HEK293T (cell line): ENCODE measurements around the gene MYPOP.

Experiments
- CTCF ChIA-PET: fragments of 350-600 bp; formaldehyde crosslinking; extraction: SDS; loops from one replicate; lab custom pipeline; 2021; ENCODE audit warnings: antibody characterized with exemption, inconsistent platforms; lab: Yijun Ruan, JAX
- POLR2A ChIA-PET: fragments of 350-600 bp; formaldehyde crosslinking; extraction: SDS; loops from one replicate; lab custom pipeline; 2020; ENCODE audit warnings: antibody characterized with exemption, inconsistent platforms; lab: Yijun Ruan, JAX
- DNase-seq: peaks from one replicate; pipeline ENCODE4 v3.0.0; 2012; ENCODE audit warnings: mixed read lengths; ENCODE audit errors: extremely low spot score
- ARNT ChIP-seq: fragments of 450-650 bp; IDR thresholded peaks from 2 replicates; pipeline ENCODE4 v1.6.1; 2017; ENCODE audit warnings: mild to moderate bottlenecking
- CTBP1 ChIP-seq: fragments of 450-650 bp; IDR thresholded peaks from 2 replicates; pipeline ENCODE4 v1.6.1; 2016; ENCODE audit warnings: borderline replicate concordance
- ELF4 ChIP-seq: fragments of 450-650 bp; IDR thresholded peaks from 2 replicates; pipeline ENCODE4 v1.6.1; 2017; ENCODE audit warnings: antibody characterized with exemption
- FOXA1 ChIP-seq: fragments of 450-650 bp; IDR thresholded peaks from 2 replicates; pipeline ENCODE4 v1.6.1; 2016; ENCODE audit warnings: mild to moderate bottlenecking
- FOXK2 ChIP-seq: fragments of 450-650 bp; IDR thresholded peaks from 2 replicates; pipeline ENCODE4 v1.6.1; 2016; ENCODE audit warnings: mild to moderate bottlenecking
- FOXM1 ChIP-seq: fragments of 450-650 bp; IDR thresholded peaks from 2 replicates; pipeline ENCODE4 v1.6.1; 2017; ENCODE audit warnings: mild to moderate bottlenecking, borderline replicate concordance
- HDGF ChIP-seq: fragments of 450-650 bp; IDR thresholded peaks from 2 replicates; pipeline ENCODE4 v1.6.1; 2017; ENCODE audit warnings: antibody characterized with exemption, borderline replicate concordance
- LEF1 ChIP-seq: fragments of 450-650 bp; IDR thresholded peaks from 2 replicates; pipeline ENCODE4 v1.6.1; 2017; ENCODE audit warnings: mild to moderate bottlenecking, borderline replicate concordance
- NFRKB ChIP-seq: fragments of 450-650 bp; IDR thresholded peaks from 2 replicates; pipeline ENCODE4 v1.6.1; 2016; ENCODE audit warnings: mild to moderate bottlenecking, moderate library complexity
- SP1 ChIP-seq: fragments of 450-650 bp; IDR thresholded peaks from 2 replicates; pipeline ENCODE4 v1.6.1; 2017
- SUZ12 ChIP-seq: fragments of 450-650 bp; IDR thresholded peaks from 2 replicates; pipeline ENCODE4 v1.6.1; 2016; ENCODE audit warnings: mild to moderate bottlenecking
- TARDBP ChIP-seq: fragments of 450-650 bp; IDR thresholded peaks from 2 replicates; pipeline ENCODE4 v1.6.1; 2016
- ZNF384 ChIP-seq: fragments of 450-650 bp; IDR thresholded peaks from 2 replicates; pipeline ENCODE4 v1.6.1; 2016
- TF ChIP-seq, protein P1 (sequence below): fragments of 450-650 bp; IDR thresholded peaks from 2 replicates; pipeline ENCODE4 v1.6.1; 2016

Gene MYPOP

DNA sequence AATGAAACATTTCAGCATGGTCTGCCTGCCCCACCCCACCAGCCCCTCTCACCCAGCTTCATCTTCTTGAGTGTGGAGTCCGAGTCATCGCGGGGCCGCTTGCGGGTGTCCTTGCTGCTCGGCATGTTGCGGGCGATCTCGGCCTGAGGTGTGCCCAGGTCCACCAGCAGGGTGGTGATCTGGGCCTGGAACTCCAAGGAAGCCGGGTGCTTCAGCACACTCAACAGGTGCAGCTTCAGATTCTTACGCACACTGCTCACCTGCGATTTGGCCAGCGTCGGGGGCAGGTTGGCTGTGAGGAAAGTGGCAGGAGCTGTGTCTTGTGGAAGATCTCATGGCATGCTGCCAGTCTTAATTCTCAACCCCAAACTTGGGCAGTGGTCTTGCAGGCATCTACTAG lies 60.2 kb downstream of the MYPOP start:
- ChIA-PET CTCF (no interaction called here), POLR2A (interaction anchor here (0.9 kb wide), 1 partner anchor 73 kb away, joined by 3 read pairs; the partner anchor contains the start of gene SIX5)
- TF ChIP-seq FOXK2, result no peak
- no peak for TF ChIP-seq CTBP1
- TF ChIP-seq SUZ12, result no peak
- no peak for TF ChIP-seq TARDBP
- TF ChIP-seq LEF1, result no peak
- no peak for TF ChIP-seq ELF4
- no peak for TF ChIP-seq FOXA1
- TF ChIP-seq, protein P1, sequence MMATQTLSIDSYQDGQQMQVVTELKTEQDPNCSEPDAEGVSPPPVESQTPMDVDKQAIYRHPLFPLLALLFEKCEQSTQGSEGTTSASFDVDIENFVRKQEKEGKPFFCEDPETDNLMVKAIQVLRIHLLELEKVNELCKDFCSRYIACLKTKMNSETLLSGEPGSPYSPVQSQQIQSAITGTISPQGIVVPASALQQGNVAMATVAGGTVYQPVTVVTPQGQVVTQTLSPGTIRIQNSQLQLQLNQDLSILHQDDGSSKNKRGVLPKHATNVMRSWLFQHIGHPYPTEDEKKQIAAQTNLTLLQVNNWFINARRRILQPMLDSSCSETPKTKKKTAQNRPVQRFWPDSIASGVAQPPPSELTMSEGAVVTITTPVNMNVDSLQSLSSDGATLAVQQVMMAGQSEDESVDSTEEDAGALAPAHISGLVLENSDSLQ, result no peak
- TF ChIP-seq NFRKB, result no peak
- no peak for TF ChIP-seq ARNT
- no peak for TF ChIP-seq SP1
- TF ChIP-seq ZNF384, result no peak
- no peak for TF ChIP-seq FOXM1
- TF ChIP-seq HDGF, result no peak
- DNase-seq, result no peak
